Liver (tissue), 9 donors: ENCODE results near the gene MAB21L4. TPM values are rescaled to one million over a fixed set of nuclear protein-coding genes. Genes with fewer than 3 reads are reported as not detected.

Experiments
- DNase-seq: peaks from one replicate; pipeline ENCODE4 v3.0.0-alpha.2; 2017; ENCODE audit warnings: low spot score
- H3K27ac ChIP-seq, 2 donors: one replicate each; pipeline ENCODE4 v1.7.0; 2013; ENCODE audit warnings: inconsistent platforms in 2 of 2, low read length in 2 of 2, control low read depth in 1 of 2, low read depth in 1 of 2, mild to moderate bottlenecking in 1 of 2
- H3K27me3 ChIP-seq, 4 donors: one replicate each; pipeline versions ENCODE4 v1.6.1 to v1.7.0; 2013; ENCODE audit warnings: low read length in 3 of 4, inconsistent platforms in 1 of 4, mild to moderate bottlenecking in 1 of 4, moderate library complexity in 1 of 4; ENCODE audit not compliant: control insufficient read depth in 4 of 4, insufficient read depth in 4 of 4
- H3K36me3 ChIP-seq, 4 donors: one replicate each; pipeline versions ENCODE4 v1.6.1 to v1.7.0; 2013; ENCODE audit warnings: low read length in 3 of 4, mild to moderate bottlenecking in 3 of 4, low read depth in 1 of 4, moderate library complexity in 1 of 4; ENCODE audit not compliant: control insufficient read depth in 4 of 4, insufficient read depth in 3 of 4
- H3K4me1 ChIP-seq, 4 donors: one replicate each; pipeline versions ENCODE4 v1.6.1 to v1.7.0; 2013; ENCODE audit warnings: low read length in 3 of 4, mild to moderate bottlenecking in 3 of 4, moderate library complexity in 1 of 4; ENCODE audit not compliant: control insufficient read depth in 4 of 4, insufficient read depth in 4 of 4
- H3K4me3 ChIP-seq, 3 donors: one replicate each; pipeline versions ENCODE4 v1.6.1 to v1.7.0; 2013; ENCODE audit warnings: low read length in 3 of 3, control low read depth in 1 of 3, low read depth in 1 of 3, mild to moderate bottlenecking in 1 of 3
- H3K9ac ChIP-seq, 2 donors: one replicate each; pipeline ENCODE4 v1.7.0; 2013; ENCODE audit warnings: low read length in 2 of 2, mild to moderate bottlenecking in 2 of 2, moderate library complexity in 2 of 2, control low read depth in 1 of 2, low read depth in 1 of 2
- H3K9me3 ChIP-seq, 4 donors: one replicate each; pipeline versions ENCODE4 v1.6.1 to v1.7.0; 2013; ENCODE audit warnings: low read length in 3 of 4; ENCODE audit not compliant: control insufficient read depth in 4 of 4
- ATF3 ChIP-seq: IDR thresholded peaks from 2 replicates; pipeline ENCODE4 v1.6.1; 2016; ENCODE audit warnings: antibody characterized with exemption
- CTCF ChIP-seq: fragments of 150-350 bp; IDR thresholded peaks from 2 replicates; pipeline ENCODE4 v1.5.1; 2017; ENCODE audit warnings: improper control_type of control experiment, low read depth, low read length; ENCODE audit not compliant: missing input control
- EGR1 ChIP-seq, 2 donors: IDR thresholded peaks; 2 replicates each; pipeline ENCODE4 v1.6.1; 2016 to 2018; ENCODE audit warnings: antibody characterized with exemption in 2 of 2, low read depth in 2 of 2
- FOXA1 ChIP-seq: IDR thresholded peaks from 2 replicates; pipeline ENCODE4 v1.6.1; 2016; ENCODE audit warnings: antibody characterized with exemption
- FOXA2 ChIP-seq: IDR thresholded peaks from 2 replicates; pipeline ENCODE4 v1.6.1; 2016; ENCODE audit warnings: antibody characterized with exemption
- GABPA ChIP-seq, 2 donors: IDR thresholded peaks in 1 of 2; conservative IDR thresholded peaks in 1 of 2; 2 replicates each; pipeline ENCODE4 v1.6.1; 2016; ENCODE audit warnings: antibody characterized with exemption in 2 of 2, mild to moderate bottlenecking in 1 of 2, moderate library complexity in 1 of 2
- HNF4A ChIP-seq, 2 donors: conservative IDR thresholded peaks; 2 replicates each; pipeline ENCODE4 v1.6.1; 2016; ENCODE audit warnings: antibody characterized with exemption in 2 of 2, mild to moderate bottlenecking in 2 of 2
- HNF4G ChIP-seq: IDR thresholded peaks from 2 replicates; pipeline ENCODE4 v1.6.1; 2016; ENCODE audit warnings: antibody characterized with exemption
- JUND ChIP-seq, 2 donors: IDR thresholded peaks; 2 replicates each; pipeline ENCODE4 v1.6.1; 2016; ENCODE audit warnings: antibody characterized with exemption in 2 of 2
- MAX ChIP-seq: IDR thresholded peaks from 2 replicates; pipeline ENCODE4 v1.6.1; 2016; ENCODE audit warnings: antibody characterized with exemption
- NR2F2 ChIP-seq: IDR thresholded peaks from 2 replicates; pipeline ENCODE4 v1.6.1; 2016; ENCODE audit warnings: antibody characterized with exemption
- RAD21 ChIP-seq, 2 donors: IDR thresholded peaks; 2 replicates each; pipeline ENCODE4 v1.6.1; 2016; ENCODE audit warnings: antibody characterized with exemption in 2 of 2, mild to moderate bottlenecking in 2 of 2
- REST ChIP-seq: IDR thresholded peaks from 2 replicates; pipeline ENCODE4 v1.6.1; 2016; ENCODE audit warnings: antibody characterized with exemption, mild to moderate bottlenecking
- RXRA ChIP-seq, 2 donors: IDR thresholded peaks; 2 replicates each; pipeline ENCODE4 v1.6.1; 2017 to 2018; ENCODE audit warnings: antibody characterized with exemption in 2 of 2, mild to moderate bottlenecking in 1 of 2
- SP1 ChIP-seq: IDR thresholded peaks from 2 replicates; pipeline ENCODE4 v1.6.1; 2018; ENCODE audit warnings: antibody characterized with exemption, mild to moderate bottlenecking
- TAF1 ChIP-seq: conservative IDR thresholded peaks from 2 replicates; pipeline ENCODE4 v1.6.1; 2016; ENCODE audit warnings: antibody characterized with exemption, mild to moderate bottlenecking
- YY1 ChIP-seq: IDR thresholded peaks from 2 replicates; pipeline ENCODE4 v1.6.1; 2016; ENCODE audit warnings: antibody characterized with exemption, mild to moderate bottlenecking
- ZBTB33 ChIP-seq: IDR thresholded peaks from 2 replicates; pipeline ENCODE4 v1.6.1; 2016; ENCODE audit warnings: antibody characterized with exemption
- WGBS: extraction: QIAGEN DNeasy Blood & Tissue Kit; methylation state at CpG from one replicate; pipeline ENCODE4 v1.1.7; 2013; 5-methylcytosine and 5-hydroxymethylcytosine counted together
- polyA plus RNA-seq, 2 donors: library from polyadenylated mRNA; stranded (reverse) in 1 of 2; unstranded in 1 of 2; fragments of 200-250 nt in 1 of 2; fragments of >200 nt in 1 of 2; fragmentation: Nextera tagmentation in 1 of 2; extraction: Ambion mirVana in 1 of 2; gene quantifications; one replicate each; pipeline versions ENCODE4 v1.2.1 to v1.2.3, GENCODE V29; 2013 to 2015
- total RNA-seq, 2 donors: library from RNA; depleted of rRNA; stranded (reverse); fragments of >200 nt; gene quantifications; one replicate each; pipeline ENCODE4 v1.2.3, GENCODE V29; 2014
- donor health status: healthy.
- donor health status: healthy.
- donor health status: healthy.
- donor health status: healthy.
- donor health status: healthy.

The MAB21L4 gene
- total and polyA plus RNA-seq, 4 donors: 0.59 to 8.8 (median 1.1) TPM

- Histone ChIP-seq H3K4me1 (no peaks in the 10 kb centered on the region), H3K27me3 (no peaks in the 10 kb centered on the region), H3K36me3 (no peaks in the 10 kb centered on the region), H3K4me3 (no peak overlapping the region), H3K27ac (no peak overlapping the region), H3K9ac (no peak overlapping the region), H3K9me3 (no peaks in the 10 kb centered on the region)
- 92% methylated on average over 24 of the region's 24 CpGs for WGBS
- TF ChIP-seq HNF4A (conservative IDR thresholded peaks at IDR 0.05): no peak
- peak; percentile 27 for DNase-seq
Measured at GRCh38 chr2:240928476-240929363, 32.8 kb upstream of the MAB21L4 start.

- H3K36me3 ChIP-seq: no peaks in the 10 kb centered on the region
- H3K27ac ChIP-seq: no peak overlapping the region
- WGBS: 93% methylated on average over 7 of the region's 7 CpGs
- H3K9me3 ChIP-seq: no peaks in the 10 kb centered on the region
- H3K9ac ChIP-seq: no peak overlapping the region
- TF ChIP-seq RAD21 (IDR thresholded peaks at IDR 0.05) (no peak), EGR1 (IDR thresholded peaks at IDR 0.05; ENCODE audit: low read depth in 2 of 2) (no peak), ATF3 (no peak), MAX (no peak), FOXA1 (no peak), SP1 (no peak), ZBTB33 (no peak), FOXA2 (no peak), GABPA (IDR thresholded peaks at IDR 0.05 in 1 of 2, conservative IDR thresholded peaks at IDR 0.05 in 1 of 2) (no peak), RXRA (IDR thresholded peaks at IDR 0.05) (no peak), REST (no peak), TAF1 (no peak), HNF4A (conservative IDR thresholded peaks at IDR 0.05) (no peak), JUND (IDR thresholded peaks at IDR 0.05) (no peak), YY1 (no peak), NR2F2 (no peak), CTCF (no peak), HNF4G (no peak)
- H3K4me3 ChIP-seq: no peak overlapping the region
- DNase-seq: no peak
- peaks cover 0 to 1% (median 0%) of the 10 kb centered on the region in 4 donors for H3K4me1 ChIP-seq
- no peaks in the 10 kb centered on the region for H3K27me3 ChIP-seq
Measured at GRCh38 chr2:240927390-240927781, 31.4 kb upstream of the MAB21L4 start.
